ENCODE measurements around the gene MXI1.

MXI1 gene

GRCh38 chr10:110207011-110207804 lies at the start of gene MXI1:
Gene MXI1 (plus strand): TSS chr10:110207605. CDS start chr10:110207809, 204 bp downstream.
- H3K9me3 Mint-ChIP-seq: no peaks in the 10 kb centered on the region
- H3K4me1 Mint-ChIP-seq: peaks cover 33% of the 10 kb centered on the region
- H3K4me3 Mint-ChIP-seq: peak within 1 kb of the TSS; percentile 84
- peaks cover 49% of the 10 kb centered on the region for H3K27me3 Mint-ChIP-seq
- peak; percentile 60 for DNase-seq
- CTCF ChIA-PET: interaction anchor here (1.0 to 7.0 kb wide), 19 partner anchors 8 to 229 kb away, joined by 3 to 70 read pairs (median 5); no protein-coding TSS in a partner anchor
- peak within 1 kb of the TSS; percentile 97 for H3K27ac Mint-ChIP-seq
- H3K36me3 Mint-ChIP-seq: peaks cover 4% of the 10 kb centered on the region

GRCh38 chr10:110158051-110159005 lies 49.1 kb upstream of the MXI1 start:
- no peak for DNase-seq
- Mint-ChIP-seq H3K27ac (no peak overlapping the region), H3K36me3 (peaks cover 6% of the 10 kb centered on the region), H3K9me3 (no peaks in the 10 kb centered on the region), H3K27me3 (peaks cover 99% of the 10 kb centered on the region), H3K4me3 (no peak overlapping the region), H3K4me1 (peaks cover 48% of the 10 kb centered on the region)
- CTCF ChIA-PET: interaction anchor here (0.6 to 1.2 kb wide), 3 partner anchors 12 to 275 kb away, joined by 3 to 4 read pairs (median 3); no protein-coding TSS in a partner anchor

GRCh38 chr10:110160081-110160480 lies 47.3 kb upstream of the MXI1 start:
- Mint-ChIP-seq H3K4me1 (peaks cover 33% of the 10 kb centered on the region), H3K27ac (no peak overlapping the region), H3K27me3 (peaks cover 97% of the 10 kb centered on the region), H3K9me3 (no peaks in the 10 kb centered on the region), H3K36me3 (no peaks in the 10 kb centered on the region), H3K4me3 (no peak overlapping the region)
- CTCF ChIA-PET: no interaction called here
- DNase-seq: no peak

- Mint-ChIP-seq H3K27ac (no peak overlapping the region), H3K36me3 (no peaks in the 10 kb centered on the region), H3K9me3 (no peaks in the 10 kb centered on the region), H3K27me3 (peaks cover 97% of the 10 kb centered on the region), H3K4me1 (peaks cover 29% of the 10 kb centered on the region), H3K4me3 (no peak overlapping the region)
- CTCF ChIA-PET: interaction anchor here (0.6 kb wide), 1 partner anchor 455 kb away, joined by 3 read pairs; no protein-coding TSS in a partner anchor
- no peak for DNase-seq
Measured at GRCh38 chr10:110160522-110160921, 46.9 kb upstream of the MXI1 start.

GRCh38 chr10:110162741-110163145 lies 44.7 kb upstream of the MXI1 start:
- no peaks in the 10 kb centered on the region for H3K9me3 Mint-ChIP-seq

GRCh38 chr10:110163192-110163773 lies 44.1 kb upstream of the MXI1 start:
- Mint-ChIP-seq H3K9me3 (no peaks in the 10 kb centered on the region), H3K4me1 (peaks cover 10% of the 10 kb centered on the region), H3K27me3 (peaks cover 97% of the 10 kb centered on the region), H3K36me3 (no peaks in the 10 kb centered on the region), H3K27ac (peak overlapping the region; percentile 33), H3K4me3 (no peak overlapping the region)
- no peak for DNase-seq
- CTCF ChIA-PET: no interaction called here

More at GRCh38 chr10:110162741-110163145, 44.7 kb upstream of the MXI1 start:
- DNase-seq: no peak
- Mint-ChIP-seq H3K4me1 (peaks cover 9% of the 10 kb centered on the region), H3K4me3 (no peak overlapping the region), H3K27ac (no peak overlapping the region), H3K36me3 (no peaks in the 10 kb centered on the region), H3K27me3 (peaks cover 97% of the 10 kb centered on the region)
- CTCF ChIA-PET: no interaction called here

- Mint-ChIP-seq H3K36me3 (no peaks in the 10 kb centered on the region), H3K27ac (no peak overlapping the region), H3K4me3 (no peak overlapping the region), H3K27me3 (peaks cover 97% of the 10 kb centered on the region), H3K9me3 (no peaks in the 10 kb centered on the region), H3K4me1 (peaks cover 12% of the 10 kb centered on the region)
- no peak for DNase-seq
- CTCF ChIA-PET: no interaction called here
Measured at GRCh38 chr10:110163841-110164240, 43.6 kb upstream of the MXI1 start.

GRCh38 chr10:110165239-110165638 lies 42.2 kb upstream of the MXI1 start:
- Mint-ChIP-seq H3K36me3 (no peaks in the 10 kb centered on the region), H3K27ac (peak overlapping the region; percentile 43), H3K9me3 (no peaks in the 10 kb centered on the region), H3K4me3 (no peak overlapping the region), H3K4me1 (peaks cover 25% of the 10 kb centered on the region), H3K27me3 (peaks cover 97% of the 10 kb centered on the region)
- CTCF ChIA-PET: interaction anchor here (0.8 to 1.0 kb wide), 2 partner anchors 27 to 29 kb away, joined by 3 read pairs; no protein-coding TSS in a partner anchor
- DNase-seq: no peak

- Mint-ChIP-seq H3K4me3 (no peak overlapping the region), H3K27ac (no peak overlapping the region), H3K27me3 (peaks cover 98% of the 10 kb centered on the region), H3K36me3 (no peaks in the 10 kb centered on the region), H3K4me1 (peaks cover 31% of the 10 kb centered on the region), H3K9me3 (no peaks in the 10 kb centered on the region)
- DNase-seq: no peak
- CTCF ChIA-PET: interaction anchor here (0.6 kb wide), 1 partner anchor 29 kb away, joined by 3 read pairs; no protein-coding TSS in a partner anchor
Measured at GRCh38 chr10:110167149-110167548, 40.3 kb upstream of the MXI1 start.

- peaks cover 98% of the 10 kb centered on the region for H3K27me3 Mint-ChIP-seq
- H3K4me3 Mint-ChIP-seq: no peak overlapping the region
- H3K36me3 Mint-ChIP-seq: no peaks in the 10 kb centered on the region
- CTCF ChIA-PET: interaction anchor here (1.7 kb wide), 1 partner anchor 31 kb away, joined by 5 read pairs; no protein-coding TSS in a partner anchor
- H3K4me1 Mint-ChIP-seq: peaks cover 31% of the 10 kb centered on the region
- no peak for DNase-seq
- H3K27ac Mint-ChIP-seq: no peak overlapping the region
- H3K9me3 Mint-ChIP-seq: no peaks in the 10 kb centered on the region
Measured at GRCh38 chr10:110168601-110169481, 38.6 kb upstream of the MXI1 start.

- Mint-ChIP-seq H3K36me3 (no peaks in the 10 kb centered on the region), H3K27me3 (peaks cover 95% of the 10 kb centered on the region), H3K4me1 (peaks cover 31% of the 10 kb centered on the region), H3K9me3 (no peaks in the 10 kb centered on the region), H3K4me3 (no peak overlapping the region), H3K27ac (no peak overlapping the region)
- CTCF ChIA-PET: no interaction called here
- no peak for DNase-seq
Measured at GRCh38 chr10:110169586-110169985, 37.8 kb upstream of the MXI1 start.

GRCh38 chr10:110170142-110170971 lies 37.0 kb upstream of the MXI1 start:
- H3K36me3 Mint-ChIP-seq: no peaks in the 10 kb centered on the region
- CTCF ChIA-PET: no interaction called here
- peaks cover 91% of the 10 kb centered on the region for H3K27me3 Mint-ChIP-seq
- H3K9me3 Mint-ChIP-seq: no peaks in the 10 kb centered on the region
- H3K27ac Mint-ChIP-seq: no peak overlapping the region
- no peak overlapping the region for H3K4me3 Mint-ChIP-seq
- H3K4me1 Mint-ChIP-seq: peaks cover 31% of the 10 kb centered on the region
- no peak for DNase-seq
